H9 (cell line): ENCODE results near the gene C1orf185. TPM values are rescaled to one million over a fixed set of nuclear protein-coding genes. Genes with fewer than 3 reads are reported as not detected.

Experiments used
- DNase-seq: peaks from one replicate; pipeline ENCODE4 v3.0.0-alpha.2; 2017
- H2AFZ ChIP-seq: one replicate; pipeline ENCODE4 v1.6.1; 2013; ENCODE audit warnings: mild to moderate bottlenecking, low read length, control low read depth, moderate library complexity
- H2AK5ac ChIP-seq: 2 replicates; pipeline ENCODE4 v1.6.1; 2013; ENCODE audit warnings: low read length, control low read depth, mixed read lengths; ENCODE audit not compliant: insufficient read length
- H2BK120ac ChIP-seq: one replicate; pipeline ENCODE4 v1.6.1; 2013; ENCODE audit warnings: low read depth, mild to moderate bottlenecking, low read length, control low read depth, inconsistent platforms; ENCODE audit not compliant: poor library complexity, severe bottlenecking
- H2BK12ac ChIP-seq: 2 replicates; pipeline ENCODE4 v1.6.1; 2013; ENCODE audit warnings: low read length, control low read depth, mixed read lengths, low read depth; ENCODE audit not compliant: insufficient read length
- H2BK15ac ChIP-seq: 2 replicates; pipeline ENCODE4 v1.6.1; 2013; ENCODE audit warnings: low read depth, low read length, control low read depth
- H2BK20ac ChIP-seq: one replicate; pipeline ENCODE4 v1.6.1; 2013; ENCODE audit warnings: low read depth, mild to moderate bottlenecking, low read length, control low read depth, inconsistent platforms; ENCODE audit not compliant: poor library complexity, severe bottlenecking
- H2BK5ac ChIP-seq: 2 replicates; pipeline ENCODE4 v1.6.1; 2013; ENCODE audit warnings: low read length, control low read depth, mixed read lengths; ENCODE audit not compliant: insufficient read length
- H3K14ac ChIP-seq: 2 replicates; pipeline ENCODE4 v1.6.1; 2013; ENCODE audit warnings: low read length, control low read depth; ENCODE audit not compliant: insufficient read depth
- H3K18ac ChIP-seq: 2 replicates; pipeline ENCODE4 v1.6.1; 2013; ENCODE audit warnings: low read depth, mild to moderate bottlenecking, mixed read lengths, low read length, control low read depth; ENCODE audit not compliant: insufficient read length
- H3K23ac ChIP-seq: 2 replicates; pipeline ENCODE4 v1.6.1; 2013; ENCODE audit warnings: low read length, control low read depth, mixed read lengths, low read depth; ENCODE audit not compliant: insufficient read length
- H3K23me2 ChIP-seq: 2 replicates; pipeline ENCODE4 v1.6.1; 2013; ENCODE audit warnings: low read depth, mild to moderate bottlenecking, mixed read lengths, low read length, control low read depth; ENCODE audit not compliant: insufficient read length, poor library complexity, severe bottlenecking
- H3K27ac ChIP-seq: 2 replicates; pipeline ENCODE4 v1.5.1; 2013; ENCODE audit warnings: low read length, control low read depth, mixed read lengths, low read depth; ENCODE audit not compliant: insufficient read length
- H3K27me3 ChIP-seq: 2 replicates; pipeline ENCODE4 v1.6.1; 2013; ENCODE audit warnings: low read length, control low read depth, inconsistent platforms; ENCODE audit not compliant: insufficient read depth
- H3K4ac ChIP-seq: 2 replicates; pipeline ENCODE4 v1.6.1; 2013; ENCODE audit warnings: low read depth, mild to moderate bottlenecking, control low read depth, inconsistent platforms, low read length, moderate library complexity
- H3K4me1 ChIP-seq: 2 replicates; pipeline ENCODE4 v1.6.1; 2013; ENCODE audit warnings: low read length, control low read depth, inconsistent platforms; ENCODE audit not compliant: insufficient read depth
- H3K4me2 ChIP-seq: 2 replicates; pipeline ENCODE4 v1.6.1; 2013; ENCODE audit warnings: low read length, control low read depth, mixed read lengths; ENCODE audit not compliant: insufficient read length, insufficient read depth
- H3K56ac ChIP-seq: 2 replicates; pipeline ENCODE4 v1.6.1; 2013; ENCODE audit warnings: low read depth, mild to moderate bottlenecking, mixed read lengths, low read length, control low read depth; ENCODE audit not compliant: insufficient read length
- H3K79me1 ChIP-seq: 2 replicates; pipeline ENCODE4 v1.6.1; 2013; ENCODE audit warnings: low read depth, mild to moderate bottlenecking, moderate library complexity, low read length, control low read depth, inconsistent platforms; ENCODE audit not compliant: insufficient read depth, poor library complexity, severe bottlenecking
- H3K79me2 ChIP-seq: 2 replicates; pipeline ENCODE4 v1.6.1; 2013; ENCODE audit warnings: low read length, control low read depth, inconsistent platforms; ENCODE audit not compliant: insufficient read depth
- H3K9ac ChIP-seq: 2 replicates; pipeline ENCODE4 v1.6.1; 2013; ENCODE audit warnings: low read length, control low read depth, mixed read lengths; ENCODE audit not compliant: insufficient read length; ENCODE audit errors: extremely low read depth
- H3K9me3 ChIP-seq: one replicate; pipeline ENCODE4 v1.6.1; 2013; ENCODE audit warnings: low read depth, low read length, inconsistent platforms; ENCODE audit not compliant: control insufficient read depth
- H3T11ph ChIP-seq: one replicate; pipeline ENCODE4 v1.6.1; 2013; ENCODE audit warnings: mild to moderate bottlenecking, low read length, control low read depth, inconsistent platforms
- H4K20me1 ChIP-seq: one replicate; pipeline ENCODE4 v1.6.1; 2013; ENCODE audit not compliant: control insufficient read depth, insufficient read length, insufficient read depth
- H4K5ac ChIP-seq: 2 replicates; pipeline ENCODE4 v1.6.1; 2013; ENCODE audit warnings: low read depth, mild to moderate bottlenecking, mixed read lengths, low read length, control low read depth; ENCODE audit not compliant: insufficient read length
- H4K8ac ChIP-seq: replicated peaks from 2 replicates; pipeline ENCODE4 v1.6.1; 2013; ENCODE audit warnings: low read length, control low read depth, mixed read lengths, low read depth; ENCODE audit not compliant: insufficient read length
- H4K91ac ChIP-seq: 2 replicates; pipeline ENCODE4 v1.6.1; 2013; ENCODE audit warnings: low read depth, mild to moderate bottlenecking, moderate library complexity, mixed read lengths, low read length, control low read depth; ENCODE audit not compliant: insufficient read length
- H3K27ac Mint-ChIP-seq, 3 experiments: 2 replicates in 2 of 3; 3 replicates in 1 of 3; pipeline ENCODE4 v1.8.0; 2020 to 2021; ENCODE audit warnings: mixed read lengths in 3 of 3, mild to moderate bottlenecking in 1 of 3, moderate library complexity in 1 of 3
- H3K27me3 Mint-ChIP-seq: 2 replicates; pipeline ENCODE4 v1.8.0; 2021; ENCODE audit warnings: low read depth, mild to moderate bottlenecking, moderate library complexity, mixed read lengths
- H3K36me3 Mint-ChIP-seq, 3 experiments: 2 replicates in 2 of 3; 3 replicates in 1 of 3; pipeline ENCODE4 v1.8.0; 2020 to 2021; ENCODE audit warnings: low read depth in 3 of 3, mixed read lengths in 3 of 3; ENCODE audit not compliant: insufficient read depth in 1 of 3
- H3K4me1 Mint-ChIP-seq, 2 experiments: 2 replicates each; pipeline ENCODE4 v1.8.0; 2020; ENCODE audit warnings: mixed read lengths in 2 of 2
- H3K4me3 Mint-ChIP-seq, 2 experiments: 2 replicates in 1 of 2; 3 replicates in 1 of 2; pipeline ENCODE4 v1.8.0; 2020 to 2021; ENCODE audit warnings: mild to moderate bottlenecking in 2 of 2, mixed read lengths in 2 of 2, moderate library complexity in 1 of 2
- H3K9me3 Mint-ChIP-seq, 2 experiments: 2 replicates in 1 of 2; 3 replicates in 1 of 2; pipeline ENCODE4 v1.8.0; 2020; ENCODE audit warnings: mild to moderate bottlenecking in 2 of 2, mixed read lengths in 2 of 2, moderate library complexity in 1 of 2
- WGBS: extraction: QIAGEN DNeasy Blood & Tissue Kit; methylation state at CpG from one replicate; pipeline ENCODE4 v1.1.7; 2013; ENCODE audit warnings: missing lambda C conversion rate, low lambda C conversion rate, mixed read lengths; ENCODE audit not compliant: insufficient read length; ENCODE audit errors: extremely low coverage; 5-methylcytosine and 5-hydroxymethylcytosine counted together
- total RNA-seq: library from RNA; stranded (reverse); gene quantifications from 2 replicates; pipeline ENCODE4 v1.2.1, GENCODE V29; 2021
- TF ChIP-seq, protein P1 (sequence below): fragments of 200-600 bp; sonication (generic); conservative IDR thresholded peaks from 3 replicates; pipeline ENCODE4 v1.8.0; 2021; ENCODE audit warnings: antibody characterized with exemption, mild to moderate bottlenecking

C1orf185 gene
- total RNA-seq, 1 experiment from 2014 or later = not detected

DNA sequence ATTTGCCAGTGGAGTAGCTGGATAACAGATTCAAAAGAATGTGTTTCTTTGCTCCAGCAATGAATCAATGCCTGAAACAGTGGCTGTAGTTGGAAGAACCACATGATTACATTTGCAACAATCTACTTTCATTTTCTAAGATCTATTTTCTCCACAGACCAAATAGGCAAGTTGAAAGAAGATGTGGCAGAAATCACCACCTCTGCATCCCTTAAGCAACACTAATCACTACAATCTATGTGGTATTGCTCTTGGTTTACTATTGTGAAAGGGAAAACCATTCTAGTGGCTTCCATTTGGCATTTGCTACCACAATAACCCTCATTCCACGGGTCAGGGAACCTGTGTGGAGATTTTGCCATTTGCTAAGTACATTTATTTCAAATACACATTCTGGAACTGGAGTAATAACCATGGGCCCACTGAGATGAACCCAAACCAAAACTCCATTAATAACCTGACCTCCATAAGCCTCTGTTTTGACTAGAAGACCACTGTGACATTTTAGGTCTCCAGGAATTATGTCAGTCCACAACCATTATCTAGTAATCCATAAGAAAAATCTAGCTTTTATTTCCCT, 66.3 kb downstream of the C1orf185 start:
- Mint-ChIP-seq H3K4me1 (no peaks in the 10 kb centered on the region), H3K36me3 (no peaks in the 10 kb centered on the region), H3K4me3 (no peak overlapping the region), H3K27me3 (peaks cover 5% of the 10 kb centered on the region; the same call in 1 of the 2 replicates), H3K9me3 (no peaks in the 10 kb centered on the region; a peak in 1 of 5 replicates), H3K27ac (no peak overlapping the region)
- Histone ChIP-seq H3K4ac (no peak overlapping the region), H4K20me1 (no peaks in the 10 kb centered on the region), H3K9ac (no peak overlapping the region), H4K91ac (no peak overlapping the region), H2BK15ac (no peak overlapping the region), H2AK5ac (no peak overlapping the region), H3K56ac (no peak overlapping the region), H2BK120ac (no peak overlapping the region), H2AFZ (no peak overlapping the region), H2BK12ac (no peak overlapping the region), H2BK5ac (no peak overlapping the region), H3K18ac (no peak overlapping the region), H3K9me3 (no peaks in the 10 kb centered on the region), H3K27ac (no peak overlapping the region), H3K14ac (no peak overlapping the region), H4K8ac (no peak overlapping the region), H3K23ac (no peak overlapping the region), H3K27me3 (no peaks in the 10 kb centered on the region), H3T11ph (no peak overlapping the region), H3K79me2 (no peaks in the 10 kb centered on the region), H4K5ac (no peak overlapping the region), H3K23me2 (no peaks in the 10 kb centered on the region), H3K4me2 (no peak overlapping the region), H3K4me1 (no peaks in the 10 kb centered on the region), H2BK20ac (no peak overlapping the region), H3K79me1 (no peaks in the 10 kb centered on the region)
- DNase-seq = no peak
- WGBS = no CpG with 5 or more reads among the region's 1 CpG
- TF ChIP-seq, protein P1, sequence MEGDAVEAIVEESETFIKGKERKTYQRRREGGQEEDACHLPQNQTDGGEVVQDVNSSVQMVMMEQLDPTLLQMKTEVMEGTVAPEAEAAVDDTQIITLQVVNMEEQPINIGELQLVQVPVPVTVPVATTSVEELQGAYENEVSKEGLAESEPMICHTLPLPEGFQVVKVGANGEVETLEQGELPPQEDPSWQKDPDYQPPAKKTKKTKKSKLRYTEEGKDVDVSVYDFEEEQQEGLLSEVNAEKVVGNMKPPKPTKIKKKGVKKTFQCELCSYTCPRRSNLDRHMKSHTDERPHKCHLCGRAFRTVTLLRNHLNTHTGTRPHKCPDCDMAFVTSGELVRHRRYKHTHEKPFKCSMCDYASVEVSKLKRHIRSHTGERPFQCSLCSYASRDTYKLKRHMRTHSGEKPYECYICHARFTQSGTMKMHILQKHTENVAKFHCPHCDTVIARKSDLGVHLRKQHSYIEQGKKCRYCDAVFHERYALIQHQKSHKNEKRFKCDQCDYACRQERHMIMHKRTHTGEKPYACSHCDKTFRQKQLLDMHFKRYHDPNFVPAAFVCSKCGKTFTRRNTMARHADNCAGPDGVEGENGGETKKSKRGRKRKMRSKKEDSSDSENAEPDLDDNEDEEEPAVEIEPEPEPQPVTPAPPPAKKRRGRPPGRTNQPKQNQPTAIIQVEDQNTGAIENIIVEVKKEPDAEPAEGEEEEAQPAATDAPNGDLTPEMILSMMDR = no peak
